DND-41 (cell line): ENCODE results near the gene SLC45A3.

Experiments
- CTCF ChIP-seq: IDR thresholded peaks from 2 replicates; pipeline ENCODE4 v1.5.1; 2012; ENCODE audit warnings: borderline replicate concordance, low read length, moderate library complexity, mild to moderate bottlenecking; ENCODE audit not compliant: poor library complexity, severe bottlenecking; ENCODE audit errors: extremely low read depth
- EZH2 ChIP-seq: IDR thresholded peaks from 3 replicates; pipeline ENCODE4 v1.6.1; 2012; ENCODE audit warnings: borderline replicate concordance, low read depth, mild to moderate bottlenecking, moderate library complexity, low read length, inconsistent platforms; ENCODE audit not compliant: severe bottlenecking

- TF ChIP-seq CTCF (no peak), EZH2 (no peak)
Observed at GRCh38 chr1:205669341-205670149, 10.8 kb downstream of the SLC45A3 start.
